ENCODE data around the gene DGCR2. TPM values are rescaled to one million over a fixed set of nuclear protein-coding genes. Genes with fewer than 3 reads are reported as not detected.
"Not testable (repeated sequence)": the region's sequence is repeated elsewhere in the genome, so short reads cannot be mapped to it uniquely, and the experiment has no call there.

Gene DGCR2
- total RNA-seq, 1 donor from 2014 or later: 70.6 TPM

GRCh38 chr22:19080853-19081252 lies 41.4 kb downstream of the DGCR2 start:
- no peak for ATAC-seq
- Histone ChIP-seq H3K4me3 (no peak overlapping the region), H3K27me3 (no peaks in the 10 kb centered on the region), H3K36me3 (peaks cover 23% of the 10 kb centered on the region), H3K4me1 (peaks cover 8% of the 10 kb centered on the region), H3K9me3 (no peaks in the 10 kb centered on the region), H3K27ac (no peak overlapping the region)
- no peak for DNase-seq
- intact Hi-C loops (cut with DNase I): no loop called here
- TF ChIP-seq CTCF (IDR thresholded peaks at IDR 0.05): no peak

- intact Hi-C loops (cut with DNase I): no loop called here
- no peak for TF ChIP-seq CTCF (IDR thresholded peaks at IDR 0.05)
- no peaks in the 10 kb centered on the region for H3K9me3 ChIP-seq
- no peaks in the 10 kb centered on the region for H3K27me3 ChIP-seq
- H3K27ac ChIP-seq: no peak overlapping the region
- no peak overlapping the region for H3K4me3 ChIP-seq
- H3K4me1 ChIP-seq: no peaks in the 10 kb centered on the region
- peaks cover 23% of the 10 kb centered on the region for H3K36me3 ChIP-seq
- DNase-seq: no peak
- no peak for ATAC-seq
Measured at GRCh38 chr22:19079691-19080090, 42.5 kb downstream of the DGCR2 start.

- TF ChIP-seq CTCF (IDR thresholded peaks at IDR 0.05): no peak
- no peaks in the 10 kb centered on the region for H3K9me3 ChIP-seq
- H3K27me3 ChIP-seq: no peaks in the 10 kb centered on the region
- H3K27ac ChIP-seq: no peak overlapping the region
- H3K36me3 ChIP-seq: peaks cover 13% of the 10 kb centered on the region
- ATAC-seq: no peak
- intact Hi-C loops (cut with DNase I): no loop called here
- DNase-seq: no peak
- no peak overlapping the region for H3K4me3 ChIP-seq
- no peaks in the 10 kb centered on the region for H3K4me1 ChIP-seq
Measured at GRCh38 chr22:19075404-19075803, 46.8 kb downstream of the DGCR2 start.

- H3K27me3 ChIP-seq; ATAC-seq; H3K27ac ChIP-seq; intact Hi-C loops (cut with DNase I); H3K4me3 ChIP-seq; H3K9me3 ChIP-seq; H3K4me1 ChIP-seq; DNase-seq: not testable (repeated sequence)
- peaks cover 18% of the 10 kb centered on the region for H3K36me3 ChIP-seq
Measured at GRCh38 chr22:19072853-19073252, 49.4 kb downstream of the DGCR2 start.

GRCh38 chr22:19070397-19071169 lies 51.6 kb downstream of the DGCR2 start:
- peaks cover 41% of the 10 kb centered on the region for H3K36me3 ChIP-seq
- ATAC-seq: no peak

More at GRCh38 chr22:19070397-19071169, 51.6 kb downstream of the DGCR2 start:
- no peak overlapping the region for H3K4me3 ChIP-seq
- no peaks in the 10 kb centered on the region for H3K9me3 ChIP-seq
- no peak for TF ChIP-seq CTCF (IDR thresholded peaks at IDR 0.05)
- no peaks in the 10 kb centered on the region for H3K4me1 ChIP-seq
- H3K27me3 ChIP-seq: no peaks in the 10 kb centered on the region
- intact Hi-C loops (cut with DNase I): no loop called here
- H3K27ac ChIP-seq: no peak overlapping the region
- DNase-seq: no peak

Data from upper lobe of right lung (tissue), 1 donor.